Endothelial cell of umbilical vein (primary cell): Measurements from ENCODE around the gene RTEL1. TPM values are rescaled to one million over a fixed set of nuclear protein-coding genes. Genes with fewer than 3 reads are reported as not detected.

ENCODE experiments used
- BruUV-seq: library from RNA; stranded (reverse); fragments of 400-500 nt; replicated peaks from 2 replicates; lab custom pipeline; 2021; lab: Mats Ljungman, UMichigan
- CTCF ChIA-PET: fragments of 300-600, 350-600 bp; sonication (Branson Sonifier 250); formaldehyde crosslinking; loops from one replicate; lab custom pipeline; 2021; ENCODE audit warnings: antibody characterized with exemption, inconsistent platforms; lab: Charles Lee
- POLR2A ChIA-PET: fragments of 300-600, 350-600 bp; sonication (Branson Sonifier 250); formaldehyde crosslinking; loops from one replicate; lab custom pipeline; 2021; ENCODE audit warnings: antibody characterized with exemption, inconsistent platforms; lab: Charles Lee
- DNase-seq: peaks from one replicate; pipeline ENCODE4 v3.0.0-alpha.2; 2011; ENCODE audit warnings: low read depth, low spot score
- FAIRE-seq: peaks from 2 replicates; lab custom pipeline; 2011; peaks lifted over from hg19 to GRCh38; lab: Jason Lieb, UNC
- H2AFZ ChIP-seq: 2 replicates; pipeline ENCODE4 v1.6.0; 2012; ENCODE audit warnings: low read depth, low read length, control low read depth, inconsistent platforms
- H3K27ac ChIP-seq: 2 replicates; pipeline ENCODE4 v1.5.1; 2011; ENCODE audit warnings: low read depth, mild to moderate bottlenecking, control low read depth, low read length, moderate library complexity; ENCODE audit not compliant: insufficient read depth
- H3K27me3 ChIP-seq, 2 experiments: 2 replicates each; pipeline versions ENCODE4 v1.6.0 to v1.6.1; 2011; ENCODE audit warnings: low read length in 2 of 2, mixed read lengths in 1 of 2; ENCODE audit not compliant: control insufficient read depth in 2 of 2, insufficient read depth in 2 of 2
- H3K36me3 ChIP-seq, 2 experiments: 2 replicates in 1 of 2; 3 replicates in 1 of 2; pipeline ENCODE4 v1.5.1; 2011; ENCODE audit warnings: low read length in 2 of 2, mild to moderate bottlenecking in 1 of 2, moderate library complexity in 1 of 2; ENCODE audit not compliant: control insufficient read depth in 2 of 2, insufficient read depth in 2 of 2; ENCODE audit errors: extremely low read depth in 1 of 2
- H3K4me1 ChIP-seq: 3 replicates; pipeline ENCODE4 v1.5.1; 2011; ENCODE audit warnings: mild to moderate bottlenecking, low read length; ENCODE audit not compliant: control insufficient read depth, insufficient read depth; ENCODE audit errors: extremely low read depth
- H3K4me2 ChIP-seq: 2 replicates; pipeline ENCODE4 v1.6.1; 2011; ENCODE audit warnings: low read length, control low read depth, mixed read lengths; ENCODE audit not compliant: insufficient read depth
- H3K4me3 ChIP-seq, 3 experiments: fragments of 200-600 bp in 1 of 3; sonication (generic), shearing (Covaris generic) in 1 of 3; replicated peaks in 1 of 3; 2 replicates each; pipeline ENCODE4 v1.5.1; 2011 to 2016; ENCODE audit warnings: control low read depth in 3 of 3, low read length in 3 of 3, mild to moderate bottlenecking in 2 of 3, inconsistent platforms in 1 of 3, low read depth in 1 of 3, moderate library complexity in 1 of 3; ENCODE audit not compliant: insufficient read depth in 1 of 3
- H3K79me2 ChIP-seq: 2 replicates; pipeline ENCODE4 v1.6.0; 2012; ENCODE audit warnings: low read length, inconsistent platforms; ENCODE audit not compliant: control insufficient read depth, insufficient read depth
- H3K9ac ChIP-seq: replicated peaks from 2 replicates; pipeline ENCODE3; 2011; ENCODE audit warnings: low read length, control low read depth; ENCODE audit not compliant: insufficient read depth; ENCODE audit errors: extremely low read depth
- H3K9me1 ChIP-seq: replicated peaks from 3 replicates; pipeline ENCODE4 v1.6.0; 2011; ENCODE audit warnings: mild to moderate bottlenecking, low read length; ENCODE audit not compliant: control insufficient read depth, insufficient read depth; ENCODE audit errors: extremely low read depth
- H3K9me3 ChIP-seq: replicated peaks from 2 replicates; pipeline ENCODE4 v1.5.1; 2012; ENCODE audit warnings: low read length, inconsistent platforms; ENCODE audit not compliant: control insufficient read depth, insufficient read depth
- H4K20me1 ChIP-seq: replicated peaks from 2 replicates; pipeline ENCODE3; 2011; ENCODE audit warnings: mild to moderate bottlenecking, low read length; ENCODE audit not compliant: control insufficient read depth, insufficient read depth; ENCODE audit errors: extremely low read depth
- FOS ChIP-seq: IDR thresholded peaks from 2 replicates; pipeline ENCODE4 v1.6.1; 2011; ENCODE audit warnings: mild to moderate bottlenecking, low read length, moderate library complexity, borderline replicate concordance; ENCODE audit not compliant: insufficient read depth
- POLR2A ChIP-seq: IDR thresholded peaks from 2 replicates; pipeline ENCODE4 v1.6.1; 2012; ENCODE audit warnings: low read depth, mild to moderate bottlenecking, control low read depth, low read length
- POLR2AphosphoS5 ChIP-seq: IDR thresholded peaks from 2 replicates; pipeline ENCODE4 v1.6.1; 2012; ENCODE audit warnings: low read depth, mild to moderate bottlenecking, control low read depth, low read length, moderate library complexity; ENCODE audit not compliant: insufficient read depth
- dilution Hi-C: fragments of 300-500 bp; cut with MboI; formaldehyde crosslinking; loops from one replicate; pipeline ENCODE4 v1.15.0; 2019; ENCODE audit warnings: low sequenced_read_pairs; ENCODE audit not compliant: extremely low pct_ligation_motif_present
- intact Hi-C: fragments of 100-400 bp; cut with micrococcal nuclease; formaldehyde crosslinking; loops from one replicate; pipeline ENCODE4 v1.10.0; 2022
- polyA plus RNA-seq, 4 experiments: library from polyadenylated mRNA; depleted of rRNA in 3 of 4; stranded (reverse) in 3 of 4; unstranded in 1 of 4; fragments of >200 nt; gene quantifications; 2 replicates each; pipeline versions ENCODE4 v1.2.1 to v1.2.3, GENCODE V29; 2011 to 2012; ENCODE audit warnings: missing spikeins in 1 of 4
- total RNA-seq: library from RNA; stranded (reverse); gene quantifications from 2 replicates; pipeline ENCODE4 v1.2.3, GENCODE V29; 2021

RTEL1 gene
- total and polyA plus RNA-seq, 2 donors (not counting 3 experiments of a cell fraction or from before 2014, with no cell fraction given), result 17.0 to 44.9 TPM

- Histone ChIP-seq H3K27me3 (no peaks in the 10 kb centered on the region), H3K4me1 (no peaks in the 10 kb centered on the region), H4K20me1 (no peaks in the 10 kb centered on the region), H3K4me2 (no peak overlapping the region), H3K9ac (no peak overlapping the region), H3K79me2 (peaks cover 21% of the 10 kb centered on the region), H3K4me3 (no peak overlapping the region), H3K9me3 (no peaks in the 10 kb centered on the region), H3K27ac (no peak overlapping the region), H2AFZ (no peak overlapping the region), H3K36me3 (peaks cover 8 to 13% of the 10 kb centered on the region in 2 experiments), H3K9me1 (no peaks in the 10 kb centered on the region)
- intact Hi-C loops (no loop called here), dilution Hi-C loops (no loop called here)
- ChIA-PET CTCF (interaction anchor here (1.2 kb wide), 1 partner anchor 10 kb away, joined by 3 read pairs; the partner anchor contains the start of gene GMEB2), POLR2A (no interaction called here)
- BruUV-seq, result no TSS peak
- TF ChIP-seq FOS (no peak), POLR2AphosphoS5 (no peak)
- no peak for DNase-seq
- FAIRE-seq, result no peak
Measured at GRCh38 chr20:63617092-63617875, 40.8 kb upstream of the RTEL1 start.

GRCh38 chr20:63617876-63618265, 40.2 kb upstream of the RTEL1 start:
- Histone ChIP-seq H3K4me3 (no peak overlapping the region), H3K27me3 (no peaks in the 10 kb centered on the region), H3K9me1 (no peaks in the 10 kb centered on the region), H3K9me3 (no peaks in the 10 kb centered on the region), H4K20me1 (no peaks in the 10 kb centered on the region), H3K4me2 (no peak overlapping the region), H3K27ac (no peak overlapping the region), H3K36me3 (peaks cover 8 to 12% of the 10 kb centered on the region in 2 experiments), H3K9ac (no peak overlapping the region), H2AFZ (no peak overlapping the region), H3K79me2 (peaks cover 25% of the 10 kb centered on the region), H3K4me1 (no peaks in the 10 kb centered on the region)
- TF ChIP-seq POLR2A, result no peak
- no peak for FAIRE-seq
- ChIA-PET CTCF (interaction anchor here (0.7 to 1.2 kb wide), 2 partner anchors 9 to 14 kb away, joined by 3 read pairs; partner anchors contain the start of gene GMEB2), POLR2A (no interaction called here)
- BruUV-seq, result no TSS peak
- dilution Hi-C loops, result no loop called here
- intact Hi-C loops, result no loop called here
- no peak for DNase-seq
